ENCODE measurements around the gene TMUB2.
"Not testable (repeated sequence)": the region's sequence is repeated elsewhere in the genome, so short reads cannot be mapped to it uniquely, and the experiment has no call there.

Gene TMUB2

DNA sequence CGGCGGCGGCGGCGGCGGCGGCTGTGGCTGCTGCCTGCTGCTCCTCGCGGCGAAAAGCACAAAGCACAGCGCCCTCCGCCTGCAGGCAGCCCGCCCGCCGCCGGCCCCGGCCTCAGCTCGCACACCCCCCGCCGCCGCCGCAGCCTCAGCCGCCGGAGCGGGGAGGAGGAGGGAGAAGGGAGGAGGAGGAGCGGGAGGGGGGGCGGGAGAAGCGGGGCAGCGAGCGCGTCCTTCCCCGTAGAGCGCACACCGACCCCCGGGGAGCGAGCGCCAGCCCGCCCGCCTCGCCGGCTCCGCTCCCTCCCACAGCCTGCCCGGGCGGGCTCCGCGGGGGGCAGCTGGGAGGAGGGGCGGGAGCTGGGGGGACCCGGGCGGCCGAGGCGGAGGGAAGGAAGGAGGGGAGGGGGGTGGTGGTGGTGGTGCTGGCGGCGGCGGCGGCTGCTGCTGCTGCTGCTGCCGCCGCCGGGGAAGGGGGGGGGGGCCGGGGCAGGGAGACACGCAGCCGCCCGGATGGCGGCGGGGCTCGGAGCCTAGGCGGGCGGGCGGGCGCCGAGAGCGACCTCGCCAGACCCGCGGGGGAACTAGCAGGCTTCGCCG is 32.9 kb downstream of the TMUB2 start, which contains the start of gene UBTF:
Gene UBTF (minus strand): TSS at position 60 of the 597 bp plus-strand sequence. CDS start 1,446 bp downstream, outside the sequence.
- DNase-seq, result peak; percentile 86

DNA sequence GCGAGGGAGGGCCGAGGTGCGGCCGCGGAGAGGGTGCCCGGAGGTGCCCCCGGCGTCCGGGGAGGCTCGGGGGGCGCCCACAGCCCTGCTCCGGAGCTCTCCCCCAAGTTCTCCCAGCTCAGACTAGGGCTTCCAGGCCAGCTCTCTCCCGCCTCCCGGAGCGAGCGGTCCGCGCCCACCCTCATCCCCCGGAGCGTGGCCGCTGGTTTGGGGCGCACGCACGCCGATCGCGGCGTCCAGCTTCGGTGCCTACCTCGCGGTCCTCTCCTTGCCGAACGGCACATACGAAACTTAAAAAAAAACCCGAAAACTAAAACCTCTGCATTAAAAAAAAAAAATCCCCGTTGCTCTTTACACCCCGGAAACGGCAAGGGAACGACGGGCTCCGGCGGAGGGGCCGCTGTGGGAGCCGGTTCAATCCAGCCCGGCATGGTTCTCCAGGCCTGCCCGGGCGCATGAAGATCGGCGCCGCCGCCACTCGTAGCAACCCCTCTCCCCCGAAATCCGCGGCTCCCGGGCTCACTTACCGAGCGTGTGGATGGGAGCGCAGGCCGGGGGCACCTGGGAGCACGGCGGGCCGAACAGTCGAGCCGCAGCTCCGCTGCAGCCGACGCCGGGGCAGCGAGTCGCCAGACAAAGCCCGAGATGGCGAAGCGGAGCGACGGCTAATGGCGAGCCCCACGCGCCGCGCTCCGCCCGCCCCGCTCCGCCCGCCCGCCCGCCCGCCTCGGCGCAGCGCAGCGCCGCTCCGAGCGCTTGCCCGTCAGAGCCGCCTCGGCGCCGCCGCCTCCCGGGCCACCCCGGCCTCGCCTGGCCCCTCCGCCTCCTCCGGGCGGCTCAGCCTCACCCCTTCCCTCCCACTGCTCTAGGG is 33.7 kb downstream of the TMUB2 start:
- no peak for DNase-seq

DNA sequence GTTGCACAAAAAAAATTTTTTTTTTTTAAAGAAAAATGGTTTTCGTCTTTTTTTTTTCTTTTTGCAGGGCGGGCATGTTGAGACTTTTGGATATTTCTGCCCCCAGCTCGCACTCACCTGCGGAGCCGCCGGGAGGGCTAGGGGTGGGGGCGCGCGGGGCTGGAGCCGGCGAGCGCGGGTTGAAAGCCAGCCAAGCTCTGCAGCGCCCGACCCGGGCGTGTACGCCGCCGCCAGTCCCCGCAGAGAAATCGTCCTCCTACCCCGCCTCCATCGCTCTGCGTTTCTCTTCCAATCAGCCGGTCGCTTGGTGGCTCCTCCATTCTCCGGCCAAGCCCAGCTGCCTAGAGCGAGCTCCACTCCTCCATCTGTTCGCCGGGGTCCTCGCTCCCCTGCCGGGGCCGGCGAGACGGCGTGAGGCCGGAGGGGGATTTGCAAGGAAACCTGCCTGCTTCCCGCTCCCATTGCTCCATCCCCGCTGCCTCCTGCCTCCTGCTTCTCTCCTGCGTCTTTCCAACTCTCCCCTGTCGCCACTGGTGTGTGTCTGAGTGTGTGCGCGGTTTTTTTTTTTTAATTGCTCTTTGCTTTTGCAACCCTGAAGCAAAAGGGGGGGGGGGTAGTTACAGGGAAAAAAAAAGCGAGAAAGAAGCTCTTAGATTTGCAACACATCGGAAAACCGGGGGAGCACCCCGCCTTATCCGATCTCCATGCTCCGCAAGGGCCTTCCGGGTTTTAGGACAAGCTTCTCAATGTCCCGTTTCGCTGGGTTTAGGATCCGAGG is 34.5 kb downstream of the TMUB2 start:
- DNase-seq, result peak; percentile 95

DNA sequence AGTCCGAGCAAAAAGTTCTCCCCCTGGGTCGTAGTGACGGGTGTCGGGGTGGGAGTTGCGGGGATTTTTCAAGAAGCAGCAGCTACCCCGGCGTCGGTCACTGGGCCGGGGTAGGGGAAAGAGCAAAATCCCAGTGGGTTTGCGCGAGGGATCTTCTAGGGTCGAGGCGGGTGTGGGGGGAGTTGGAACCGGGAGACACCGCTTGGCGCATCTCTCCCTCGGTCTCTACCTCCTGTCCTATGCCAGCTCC is 35.0 kb downstream of the TMUB2 start:
- no peak for DNase-seq

DNA sequence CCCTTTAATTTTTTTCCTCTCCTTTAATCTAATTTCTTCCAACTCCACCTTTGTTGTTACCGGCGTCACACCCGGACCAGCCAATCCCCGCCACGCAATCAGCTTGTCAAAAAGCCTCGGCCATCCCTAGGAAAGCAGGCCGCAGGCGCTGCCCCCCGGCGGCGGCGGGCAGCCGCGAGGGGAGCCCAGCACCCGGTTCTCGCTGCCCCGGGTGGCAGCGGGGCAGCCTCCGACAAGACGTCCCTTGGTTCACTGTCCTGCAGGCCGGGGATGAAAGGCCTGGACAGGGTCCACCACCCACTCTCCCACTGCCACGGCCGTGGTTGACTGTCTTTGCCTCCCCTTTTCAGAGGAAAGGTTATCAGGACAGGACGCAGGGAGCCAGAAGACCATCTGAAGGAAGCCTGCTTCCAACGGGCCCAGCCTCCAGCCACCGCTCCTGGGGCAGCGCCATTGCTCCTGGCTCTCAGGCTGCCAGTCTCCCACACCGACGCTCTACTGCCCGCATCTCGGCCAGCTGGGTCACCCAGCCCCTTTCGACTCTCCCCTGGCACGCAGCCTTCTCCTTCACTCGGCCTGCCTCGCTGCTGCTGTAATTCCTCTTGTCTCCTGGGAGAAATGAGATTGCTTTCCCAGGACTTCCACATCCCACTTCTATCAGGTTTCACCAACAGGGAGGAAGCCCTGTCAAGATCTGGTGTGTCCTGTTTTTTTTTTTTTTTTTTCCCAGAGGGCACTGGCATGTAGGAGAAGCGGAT is 35.5 kb downstream of the TMUB2 start:
- DNase-seq, result peak; percentile 88

DNA sequence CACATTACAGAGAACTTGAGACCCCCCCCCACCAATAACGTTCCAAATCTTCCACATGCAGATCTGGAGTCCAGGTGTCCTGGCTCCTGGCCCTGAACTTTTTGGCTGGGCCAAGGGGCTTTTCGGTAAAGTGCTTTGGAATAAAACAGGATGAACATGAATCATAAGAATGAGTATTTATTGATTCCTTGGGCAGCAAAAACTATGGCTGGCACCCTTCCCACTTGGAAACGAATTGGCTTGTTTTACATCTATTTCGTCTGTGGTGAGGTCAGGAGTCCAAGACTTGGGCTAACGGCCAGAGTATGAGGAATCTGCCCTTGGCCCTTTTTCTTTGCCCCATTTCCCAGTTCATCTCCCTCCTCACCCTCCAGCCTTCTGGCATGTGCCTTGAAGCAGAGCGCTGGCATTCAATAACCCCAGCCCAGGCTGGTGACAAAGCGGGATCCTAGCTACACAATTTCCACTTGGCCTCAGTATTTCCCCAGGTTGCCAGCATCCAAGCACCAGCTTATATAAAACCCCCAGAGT is 36.8 kb downstream of the TMUB2 start:
- no peak for DNase-seq

DNA sequence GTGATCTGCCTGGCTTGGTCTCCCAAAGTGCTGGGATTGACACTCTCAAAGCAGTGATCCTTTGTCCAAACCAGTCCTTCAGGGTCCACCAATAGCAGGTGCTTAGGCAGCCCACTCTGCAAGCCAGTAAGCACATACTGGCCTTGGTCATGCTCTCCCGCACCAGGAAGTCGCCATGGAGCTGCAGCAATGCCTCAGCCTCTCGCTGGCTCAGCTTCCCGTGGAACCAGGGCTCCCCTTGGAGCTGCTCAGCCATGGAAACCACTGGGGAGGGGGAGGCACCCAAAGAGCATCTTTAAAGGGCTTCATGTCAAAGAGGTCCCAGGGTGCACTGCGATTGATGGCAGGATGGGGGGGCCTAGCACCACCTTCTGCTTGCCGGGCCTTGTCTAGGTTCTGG is 42.3 kb downstream of the TMUB2 start:
- no peak for DNase-seq

DNA sequence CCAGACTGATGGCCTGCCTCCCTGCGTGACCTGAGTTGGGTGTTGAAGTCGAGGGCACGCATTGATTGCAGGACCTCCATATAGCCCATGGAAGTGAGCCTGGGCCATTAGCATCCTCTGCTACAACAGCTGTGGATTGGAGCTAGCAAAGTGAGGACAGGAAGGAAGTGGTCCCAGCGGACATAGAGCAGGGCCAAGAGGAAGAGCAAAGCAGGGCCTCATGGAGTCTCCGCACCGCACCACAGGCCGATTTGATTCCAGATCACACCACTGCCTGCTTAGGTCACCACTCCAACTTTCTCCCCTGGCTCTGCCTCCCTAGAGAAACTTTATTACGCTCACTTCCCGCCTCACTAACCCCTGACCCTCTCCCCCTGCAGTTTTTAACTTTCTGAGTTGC is 43.4 kb downstream of the TMUB2 start:
- no peak for DNase-seq

DNA sequence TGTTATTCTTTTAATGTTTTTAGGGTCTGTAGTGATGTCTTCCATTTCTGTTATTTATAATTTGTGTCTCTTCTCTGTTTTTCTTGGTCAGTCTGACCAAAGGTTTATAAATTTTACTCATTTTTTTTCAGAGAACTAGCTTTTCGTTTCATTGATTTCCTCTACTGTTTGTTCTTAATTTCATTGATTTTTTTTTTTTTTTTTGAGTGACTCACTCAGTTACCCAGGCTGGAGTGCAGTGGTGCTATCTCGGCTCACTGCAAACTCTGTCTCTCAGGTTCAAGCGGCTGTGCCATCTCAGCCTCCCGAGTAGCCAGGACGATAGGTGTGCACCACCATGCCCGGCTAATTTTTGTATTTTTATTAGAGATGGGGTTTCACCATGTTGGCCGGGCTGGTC is 45.3 kb downstream of the TMUB2 start:
- DNase-seq, result no peak

DNA sequence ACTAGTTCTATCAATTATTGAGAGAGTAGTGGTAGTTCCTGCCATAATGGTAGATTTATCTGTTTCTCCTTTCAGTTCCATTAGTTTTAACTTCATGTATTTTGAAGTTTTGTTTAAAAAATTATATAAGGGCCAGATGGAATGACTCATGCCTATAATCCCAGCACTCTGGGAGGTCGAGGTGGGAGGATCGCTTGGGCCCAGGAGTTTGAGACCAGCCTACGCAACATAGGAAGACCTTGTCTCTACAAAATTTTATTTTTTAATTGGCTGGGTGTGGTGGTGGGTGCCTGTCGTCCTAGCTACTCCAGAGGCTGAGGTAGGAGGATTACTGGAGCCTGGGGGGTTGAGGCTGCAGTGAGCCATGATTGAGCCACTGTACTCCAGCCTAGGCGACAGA is 46.8 kb downstream of the TMUB2 start:
- DNase-seq, result no peak

DNA sequence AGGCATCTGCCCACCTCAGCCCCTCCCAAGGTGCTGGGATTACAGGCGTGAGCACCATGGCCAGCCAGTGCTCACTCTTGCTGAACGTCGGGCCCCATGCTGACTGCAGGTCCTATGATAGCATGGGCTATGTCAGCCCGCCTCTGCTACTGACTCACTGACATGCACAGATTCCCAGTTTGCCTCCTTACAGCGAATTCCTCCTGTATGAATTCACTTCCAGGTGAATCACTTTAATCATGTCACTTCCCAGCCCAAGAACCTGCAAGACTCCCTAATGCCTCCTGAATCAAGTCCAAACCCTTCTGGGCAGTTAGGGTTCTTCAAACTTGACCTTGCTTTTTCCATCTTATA is 48.8 kb downstream of the TMUB2 start:
- peak; percentile 63 for DNase-seq

DNA sequence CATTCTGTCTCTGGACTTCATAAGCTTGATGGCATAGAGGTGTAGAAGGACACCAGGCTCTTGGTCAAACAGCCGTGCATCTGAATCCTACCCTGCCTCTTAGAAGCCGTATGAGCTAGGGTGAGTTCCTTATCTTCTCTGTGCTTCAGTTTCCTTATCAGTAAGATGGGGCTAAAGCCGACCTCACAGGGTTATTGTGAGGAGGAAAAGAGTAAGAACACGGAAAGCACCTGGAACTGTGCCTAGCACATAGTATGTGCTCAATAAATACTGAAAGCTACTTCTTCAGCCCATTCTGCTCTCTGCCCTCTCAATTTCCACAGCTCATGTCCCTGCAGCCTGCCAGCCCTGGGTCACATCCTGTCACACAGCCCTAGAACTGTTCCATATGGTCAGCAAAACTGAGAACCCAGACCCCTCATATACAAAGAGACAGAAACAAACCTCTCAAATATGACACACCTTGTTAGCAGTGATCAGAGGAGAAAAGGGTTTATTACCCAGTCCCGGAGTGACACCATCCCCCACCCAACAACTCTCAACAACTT is 49.7 kb downstream of the TMUB2 start:
- no peak for DNase-seq

DNA sequence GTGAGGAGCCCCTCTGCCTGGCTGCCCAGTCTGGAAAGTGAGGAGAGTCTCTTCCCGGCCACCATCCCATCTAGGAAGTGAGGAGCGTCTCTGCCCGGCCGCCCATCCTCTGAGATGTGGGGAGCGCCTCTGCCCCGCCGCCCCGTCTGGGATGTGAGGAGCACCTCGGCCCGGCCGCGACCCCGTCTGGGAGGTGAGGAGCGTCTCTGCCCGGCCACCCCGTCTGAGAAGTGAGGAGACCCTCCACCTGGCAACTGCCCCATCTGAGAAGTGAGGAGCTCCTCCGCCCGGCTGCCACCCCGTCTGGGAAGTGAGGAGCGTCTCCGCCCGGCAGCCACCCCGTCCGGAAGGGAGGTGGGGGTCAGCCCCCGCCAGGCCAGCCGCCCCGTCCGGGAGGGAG is 51.1 kb downstream of the TMUB2 start:
- DNase-seq, result not testable (repeated sequence)

DNA sequence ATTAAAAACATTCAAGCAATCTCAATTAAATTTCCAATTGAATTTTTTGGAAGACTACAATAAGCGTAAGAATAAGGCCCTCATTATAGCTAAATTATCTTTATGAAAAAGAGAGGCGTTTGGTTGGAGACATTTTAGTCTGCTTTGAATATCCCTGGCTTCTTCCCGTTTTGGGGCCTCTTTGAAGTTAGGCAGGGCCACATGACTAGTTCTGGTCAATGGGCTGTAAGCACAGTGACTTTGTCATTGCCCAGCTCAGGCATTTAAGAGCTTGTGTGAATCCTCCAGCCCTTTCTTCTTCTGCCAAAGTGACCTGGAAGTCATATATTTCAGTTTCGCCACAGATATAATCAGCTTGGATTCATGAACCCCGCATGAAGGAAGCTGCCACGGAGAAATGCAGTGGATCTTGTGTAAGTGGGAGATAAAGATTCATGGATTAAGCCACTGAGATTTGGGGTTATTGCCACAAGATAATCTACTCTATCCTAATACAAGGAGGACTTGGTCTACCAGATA is 54.4 kb downstream of the TMUB2 start:
- no peak for DNase-seq

Data from islet precursor cell (in vitro differentiated cells).